C1 segment of cervical spinal cord (tissue), 14 donors: Measurements from ENCODE around the gene HORMAD2.
"Not testable (repeated sequence)": the region's sequence is repeated elsewhere in the genome, so short reads cannot be mapped to it uniquely, and the experiment has no call there.

Experiments
- DNase-seq, 14 donors: peaks; one replicate each; lab custom pipeline; 2025; lab: John Stamatoyannopoulos, UW

The HORMAD2 gene

DNA sequence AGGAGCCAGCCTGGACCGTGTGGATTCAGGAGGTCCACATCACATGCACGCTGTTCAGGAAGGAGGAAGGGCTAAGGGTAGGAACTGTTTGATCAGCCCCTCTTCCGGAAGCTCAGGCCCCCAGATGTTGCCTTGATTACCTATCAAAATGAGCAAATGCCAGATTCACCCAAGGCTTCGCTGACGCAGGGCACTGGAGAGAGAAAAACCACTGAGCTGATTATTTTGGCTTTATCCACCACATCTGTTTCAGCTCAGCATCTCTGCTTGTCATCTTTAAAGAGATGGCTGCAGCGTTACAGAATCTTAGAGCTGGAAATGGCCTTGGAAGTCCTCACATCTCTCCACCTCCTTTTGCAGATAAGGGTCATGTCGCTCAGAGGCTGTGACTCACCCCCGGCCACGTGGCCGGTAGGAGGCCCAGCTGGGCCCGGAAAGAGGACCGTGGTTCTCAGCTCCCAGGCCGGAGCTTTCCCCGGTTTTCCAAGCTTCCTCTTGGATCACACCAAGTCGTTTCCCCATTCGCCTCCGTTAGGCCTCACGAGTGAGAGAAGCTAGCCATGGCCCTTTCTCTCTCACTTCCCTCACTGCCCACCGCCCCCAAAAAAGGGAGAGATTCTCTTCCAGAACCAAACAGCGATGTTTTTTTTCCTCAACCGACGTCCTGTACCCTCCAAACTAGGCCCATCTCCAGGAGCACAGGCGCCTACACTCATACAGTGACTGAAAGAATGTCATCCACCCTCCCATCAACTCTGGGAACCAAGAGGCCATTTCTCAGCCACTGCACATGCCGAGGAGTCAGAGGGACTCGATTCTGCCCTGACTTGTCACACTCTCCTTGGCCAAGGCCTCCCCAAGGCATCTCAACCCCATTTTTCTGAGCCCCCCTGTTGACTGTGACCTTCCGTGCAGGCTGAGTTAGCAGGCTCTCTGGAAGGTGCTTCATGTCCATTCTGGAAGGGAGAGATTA is 128.7 kb downstream of the HORMAD2 start:
- no peak for DNase-seq

DNA sequence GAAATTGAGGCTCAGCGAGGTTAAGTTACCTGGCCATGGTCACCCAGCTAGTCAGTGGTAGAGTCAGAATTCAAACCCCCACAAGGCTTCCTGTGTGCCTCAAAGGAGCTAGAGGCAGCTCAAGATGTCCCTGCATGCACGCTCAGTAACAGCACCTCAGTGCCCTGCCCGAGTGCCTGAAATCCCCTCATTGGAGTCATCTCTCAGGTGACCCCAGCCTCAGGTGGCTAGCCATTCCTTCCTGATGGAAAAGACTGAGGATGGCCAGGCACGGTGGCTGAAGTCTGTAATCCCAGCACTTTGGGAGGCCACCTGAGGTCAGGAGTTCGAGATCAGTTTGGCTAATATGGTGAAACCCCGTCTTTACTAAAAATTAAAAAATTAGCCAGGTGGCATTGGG is 129.4 kb downstream of the HORMAD2 start:
- no peak for DNase-seq

DNA sequence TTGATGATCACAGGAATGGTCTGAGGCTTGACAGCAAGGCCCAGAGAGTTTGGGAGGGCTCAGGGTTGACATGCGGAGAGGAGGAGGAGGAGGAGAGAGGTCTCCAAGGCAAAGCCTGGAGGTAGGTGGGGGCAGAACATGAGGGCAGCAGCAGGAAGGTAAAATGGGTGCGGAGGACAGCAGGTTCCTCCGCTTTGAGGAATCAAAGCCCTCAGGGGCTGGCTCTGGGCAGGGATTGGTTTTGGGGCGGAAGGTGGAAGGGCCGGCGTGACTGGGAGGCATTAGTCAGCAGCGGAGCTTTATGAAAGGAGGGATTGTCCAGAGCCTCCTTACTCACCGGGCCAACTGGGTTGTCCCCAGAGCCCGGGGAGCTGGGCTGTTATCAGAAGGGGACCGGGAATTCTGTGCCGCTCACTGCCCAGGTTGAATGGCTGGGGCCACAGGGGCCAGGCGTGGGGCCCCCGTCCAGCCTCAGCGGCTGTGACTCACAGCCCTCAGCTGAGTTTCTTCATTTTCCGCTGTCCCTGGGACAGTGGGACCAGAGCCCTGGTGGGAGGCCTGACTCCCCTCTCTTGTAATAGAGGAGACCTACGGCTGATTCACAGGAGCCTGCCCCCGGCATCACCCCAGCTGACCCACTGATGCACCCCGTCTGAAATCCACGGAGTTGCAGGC is 130.1 kb downstream of the HORMAD2 start:
- DNase-seq = peak in 8 of 14 donors; percentile 4 to 84 (median 18)

DNA sequence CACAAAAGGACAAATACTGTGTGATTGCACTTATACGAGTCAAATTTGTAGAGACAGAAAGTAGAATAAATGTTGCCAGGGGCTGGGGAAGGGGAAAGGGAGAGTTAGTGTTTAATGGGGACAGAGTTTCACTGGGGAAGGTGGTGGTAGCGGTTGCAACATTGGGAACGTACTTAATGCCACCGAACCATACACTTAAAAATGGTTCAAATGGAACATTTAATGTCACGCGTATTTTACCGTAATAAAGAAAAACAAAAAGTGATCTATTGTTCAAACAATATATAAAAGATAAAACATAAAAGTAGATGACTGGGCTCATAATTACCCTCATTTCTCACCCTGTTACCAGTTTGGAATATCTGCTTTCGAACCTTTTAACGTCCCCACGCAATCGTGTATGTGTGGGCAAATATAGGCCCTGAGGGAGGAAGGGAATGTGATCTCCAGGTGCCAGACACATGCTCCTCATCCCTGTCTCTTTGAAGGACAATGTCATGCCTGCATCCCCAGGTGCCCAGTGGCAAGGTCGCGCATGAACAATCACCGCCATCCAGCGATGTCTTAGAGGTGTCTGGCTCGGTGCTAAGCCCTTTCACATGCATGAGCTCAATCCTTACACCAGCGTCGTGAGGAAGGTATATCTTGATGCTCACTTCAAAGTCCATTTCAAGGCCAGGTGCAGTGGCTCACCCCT is 131.0 kb downstream of the HORMAD2 start:
- DNase-seq = no peak

DNA sequence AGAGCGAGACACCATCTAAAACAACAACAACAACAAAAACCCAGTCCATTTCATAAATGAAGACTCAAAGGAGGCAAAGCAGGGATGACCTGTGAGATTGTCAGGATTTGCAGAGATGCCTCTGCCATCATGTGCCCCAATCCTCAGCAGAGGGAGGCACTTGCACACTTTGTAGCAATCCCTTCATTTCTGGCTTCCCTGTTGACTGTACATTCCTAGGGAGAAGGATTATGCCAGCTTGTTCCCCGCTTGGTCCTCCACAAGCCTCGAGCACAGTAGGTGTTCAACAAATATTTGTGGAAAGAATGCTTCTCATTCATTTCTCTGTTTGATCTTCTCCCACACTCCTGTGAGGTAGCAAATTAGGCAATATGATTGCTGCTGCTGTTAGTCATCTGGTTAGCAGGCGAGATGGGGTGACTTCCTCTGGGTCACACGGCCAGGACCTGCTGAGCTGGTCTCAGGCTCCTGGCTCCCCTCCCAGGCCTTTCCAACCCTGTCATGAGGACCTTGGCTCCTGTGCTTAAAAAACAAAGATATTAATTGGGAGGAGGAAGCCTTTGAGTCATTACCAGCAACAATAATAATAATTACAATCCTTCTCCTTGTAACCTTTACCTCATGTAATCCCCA is 132.2 kb downstream of the HORMAD2 start:
- peak in 5 of 14 donors; percentile 10 to 61 (median 18) for DNase-seq

DNA sequence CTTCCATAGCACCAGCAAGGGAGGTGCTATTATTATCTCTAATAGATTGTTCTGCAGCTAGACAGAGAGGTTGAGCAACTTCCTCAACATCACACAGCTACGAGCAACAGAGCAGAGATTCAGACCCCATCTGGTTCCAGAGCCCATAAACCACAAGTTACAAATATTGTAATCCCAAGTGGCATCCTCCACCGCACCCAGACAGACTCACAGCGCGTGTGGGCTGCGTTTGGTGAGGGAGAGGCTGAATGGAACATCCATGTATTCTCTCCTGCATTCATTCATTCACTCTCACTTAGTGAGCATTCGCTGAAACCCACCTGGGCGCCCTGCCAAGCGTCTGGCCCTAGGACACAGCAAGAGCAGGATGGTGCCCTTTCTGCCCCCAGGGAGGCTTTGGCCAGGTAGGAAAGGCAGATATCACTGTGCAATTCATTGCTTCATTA is 132.8 kb downstream of the HORMAD2 start:
- no peak for DNase-seq

DNA sequence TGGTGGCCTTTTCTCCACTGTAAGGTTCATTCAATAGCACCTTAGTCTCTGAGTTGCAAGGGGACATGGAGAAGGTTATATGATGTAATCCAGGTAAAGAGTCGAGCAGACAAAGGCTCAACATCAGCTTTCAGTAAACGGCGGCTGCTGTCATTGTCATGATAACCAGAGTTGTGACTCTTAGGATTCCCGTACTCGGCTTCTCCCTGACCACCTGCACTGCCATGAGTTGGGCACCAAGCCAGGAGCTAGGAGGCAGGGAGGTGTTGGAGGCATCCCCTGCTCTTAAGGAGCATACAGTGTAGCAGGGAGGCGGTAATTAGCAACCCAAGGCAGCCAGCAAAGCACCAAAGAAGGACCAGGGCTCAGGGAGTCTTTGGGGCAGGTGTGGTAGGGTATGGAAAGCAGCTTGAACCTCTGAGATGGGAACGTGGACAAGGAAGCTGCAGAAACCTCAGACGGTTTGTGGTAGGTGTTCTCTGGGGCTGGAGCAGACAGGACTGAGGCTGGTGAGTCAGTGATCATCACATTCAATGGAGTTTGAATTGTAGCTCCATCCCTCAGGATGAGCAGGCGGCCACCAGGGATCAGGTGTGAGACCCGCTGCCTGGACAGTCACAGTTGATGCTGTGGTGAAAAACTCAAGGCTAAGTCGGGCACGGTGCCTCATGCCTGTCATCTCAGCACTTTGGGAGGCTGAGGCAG is 134.6 kb downstream of the HORMAD2 start:
- DNase-seq = no peak

DNA sequence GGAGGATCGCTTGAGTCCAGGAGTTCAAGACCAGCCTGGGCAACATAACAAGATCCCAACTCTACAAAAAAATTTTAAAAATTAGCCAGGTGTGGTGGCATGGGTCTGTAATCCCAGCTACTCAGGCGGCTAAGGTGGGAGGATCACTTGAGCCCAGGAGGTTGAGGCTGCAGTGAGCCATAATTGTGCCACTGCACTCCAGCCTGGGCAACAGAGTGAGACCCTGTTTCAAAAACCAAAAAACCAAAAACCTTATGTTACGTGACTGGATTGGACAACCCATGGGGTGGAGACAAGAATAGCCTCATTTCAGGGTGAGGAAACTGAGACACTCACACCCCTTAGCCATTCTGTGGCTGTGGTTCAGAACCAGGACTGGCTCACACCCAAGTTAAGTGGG is 136.0 kb downstream of the HORMAD2 start:
- DNase-seq = not testable (repeated sequence)

DNA sequence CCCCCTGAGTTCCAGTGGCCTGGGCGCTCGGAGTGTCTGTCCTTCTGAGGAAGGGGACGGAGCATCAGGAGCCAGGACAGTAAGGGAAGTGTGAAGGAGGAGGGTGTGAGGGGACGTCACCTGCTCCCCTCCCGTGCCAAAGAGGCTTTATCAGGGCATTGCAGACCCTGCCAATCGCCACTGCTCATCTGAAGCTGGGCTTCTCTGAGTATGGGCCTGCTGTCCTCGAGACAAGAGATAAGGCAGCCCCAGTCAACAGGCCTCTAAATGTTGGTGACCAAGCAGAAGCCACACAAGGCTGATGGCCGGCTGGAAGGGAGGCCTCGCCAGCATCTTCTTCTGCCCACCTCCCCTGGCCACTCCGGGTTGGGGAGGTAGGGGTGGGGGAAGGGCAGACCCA is 136.4 kb downstream of the HORMAD2 start:
- no peak for DNase-seq

DNA sequence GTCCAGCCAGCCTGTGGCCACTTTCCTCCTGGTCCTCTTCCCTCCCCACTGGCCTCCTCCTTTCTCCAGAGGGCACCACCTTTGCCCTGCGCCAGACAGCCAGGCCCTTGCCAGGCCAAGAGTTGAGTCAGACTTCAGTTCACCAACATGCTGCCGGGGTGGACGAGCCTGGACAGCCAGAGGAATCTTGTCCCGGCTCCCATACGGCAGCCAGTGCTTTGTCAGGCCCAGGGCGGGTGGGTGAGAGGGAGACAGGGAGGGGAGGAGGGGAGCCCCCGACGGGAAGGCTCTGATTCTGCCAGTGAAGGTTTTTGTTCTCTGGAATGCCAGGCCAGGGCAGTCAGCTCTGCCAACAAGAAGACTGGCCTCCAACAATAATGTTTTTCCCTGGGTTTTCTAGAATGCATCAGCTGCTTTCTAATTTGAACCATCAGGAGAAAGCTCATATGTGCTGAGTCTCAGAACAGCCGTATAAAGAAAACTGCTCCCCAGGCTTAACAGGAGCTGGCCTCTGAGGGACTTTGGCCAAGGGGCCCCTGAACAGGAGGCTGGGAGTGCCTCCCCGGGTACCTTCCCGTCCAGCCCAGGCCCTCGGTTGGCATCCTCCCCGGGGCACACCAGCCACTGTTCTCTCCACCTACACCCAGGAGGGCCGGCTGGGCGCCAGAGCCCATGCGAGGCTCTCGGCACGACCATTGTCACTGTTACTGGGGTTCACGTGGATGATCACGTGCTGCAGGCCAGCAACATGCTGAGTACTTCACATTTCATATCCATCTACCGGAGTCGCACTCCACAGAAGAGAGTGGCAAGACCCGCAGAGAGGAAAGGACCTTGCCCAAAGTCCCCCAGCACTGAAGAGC is 137.7 kb downstream of the HORMAD2 start:
- DNase-seq = peak in 9 of 14 donors; percentile 19 to 82 (median 42)

DNA sequence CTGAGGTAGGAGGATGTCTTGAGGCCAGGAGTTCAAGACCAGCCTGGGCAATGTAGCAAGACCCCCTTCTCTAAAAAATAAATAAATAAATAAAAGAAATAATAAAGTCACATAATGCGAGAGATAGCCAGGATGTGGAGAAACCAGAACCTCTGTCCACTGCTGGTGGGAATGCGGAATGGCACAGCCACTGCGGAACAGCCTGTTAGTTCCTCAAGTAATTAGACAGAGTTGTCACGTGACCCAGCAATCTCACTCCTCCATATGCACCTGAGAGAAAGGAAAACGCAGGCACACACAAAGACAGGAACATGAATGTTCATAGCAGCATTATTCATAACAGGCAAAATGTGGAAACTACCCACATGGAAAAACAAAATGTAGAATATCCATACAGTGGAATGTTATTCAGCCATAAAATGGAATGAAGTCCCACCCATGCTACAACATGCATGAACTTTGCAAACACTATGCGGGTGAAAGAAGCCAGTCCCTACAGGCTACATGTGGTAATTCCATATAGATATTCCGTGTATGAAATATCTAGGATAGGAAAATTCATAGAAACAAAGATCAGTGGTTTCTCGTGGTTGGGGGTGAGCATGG is 138.9 kb downstream of the HORMAD2 start:
- no peak for DNase-seq

DNA sequence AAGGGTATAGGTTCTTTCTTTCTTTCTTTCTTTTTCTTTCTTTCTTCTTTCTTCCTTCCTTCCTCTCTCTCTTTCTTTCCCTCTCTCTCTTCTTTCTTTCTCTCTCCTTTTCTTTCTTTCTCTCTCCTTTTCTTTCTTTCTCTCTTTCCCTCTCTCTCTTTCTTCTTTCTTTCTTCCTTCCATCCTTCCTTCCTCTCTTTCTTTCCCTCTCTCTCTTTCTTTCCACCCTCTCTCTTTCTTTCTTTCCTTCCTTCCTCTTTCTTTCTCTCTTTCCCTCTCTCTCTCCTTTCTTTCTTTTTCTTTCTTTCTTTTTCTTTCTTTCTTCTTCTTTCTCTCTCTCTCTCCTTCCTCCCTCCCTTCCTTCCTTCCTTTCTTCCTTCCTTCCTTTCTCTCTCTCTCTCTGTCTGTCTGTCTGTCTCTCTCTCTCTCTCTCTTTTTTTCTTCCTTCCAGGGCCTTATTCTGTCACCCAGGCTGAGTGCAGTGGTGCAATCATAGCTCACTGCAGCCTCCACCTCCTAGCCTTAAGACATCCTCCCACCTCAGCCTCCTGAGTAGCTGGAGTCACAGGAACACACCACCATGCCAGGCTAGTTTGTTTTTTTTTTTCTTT is 139.5 kb downstream of the HORMAD2 start:
- DNase-seq = no peak

DNA sequence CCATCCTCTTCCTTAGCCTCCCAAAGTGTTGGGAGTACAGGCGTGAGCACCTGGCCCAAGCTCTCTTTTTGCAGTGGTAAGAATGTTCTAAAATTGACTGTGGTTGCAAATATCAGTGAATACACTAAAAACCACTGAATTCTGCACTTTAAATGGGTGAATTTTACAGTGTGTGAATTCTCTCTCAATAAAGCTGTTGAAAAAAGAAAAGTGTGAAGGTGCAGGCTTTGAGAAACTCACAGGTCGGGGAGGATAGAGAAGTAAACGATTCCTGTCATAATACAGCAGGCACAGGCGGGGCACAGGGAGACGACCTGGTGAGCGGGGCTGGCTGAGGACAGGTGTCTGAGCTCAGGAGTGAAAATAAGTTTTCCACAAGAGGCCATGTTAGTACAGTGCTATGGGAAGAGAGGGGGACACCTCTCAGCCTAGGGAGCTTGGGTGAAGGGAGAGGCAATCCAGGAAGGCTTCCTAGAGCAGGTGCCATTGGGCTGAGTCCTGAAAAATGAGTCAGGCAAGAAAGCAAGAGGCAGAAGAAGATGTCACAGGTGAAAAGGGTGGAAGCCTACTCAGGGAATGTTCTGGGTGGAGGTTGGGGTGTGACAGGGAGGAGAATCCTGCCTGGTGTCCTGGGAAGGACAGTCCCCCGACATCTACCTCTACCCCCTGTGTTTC is 140.2 kb downstream of the HORMAD2 start:
- DNase-seq = no peak

DNA sequence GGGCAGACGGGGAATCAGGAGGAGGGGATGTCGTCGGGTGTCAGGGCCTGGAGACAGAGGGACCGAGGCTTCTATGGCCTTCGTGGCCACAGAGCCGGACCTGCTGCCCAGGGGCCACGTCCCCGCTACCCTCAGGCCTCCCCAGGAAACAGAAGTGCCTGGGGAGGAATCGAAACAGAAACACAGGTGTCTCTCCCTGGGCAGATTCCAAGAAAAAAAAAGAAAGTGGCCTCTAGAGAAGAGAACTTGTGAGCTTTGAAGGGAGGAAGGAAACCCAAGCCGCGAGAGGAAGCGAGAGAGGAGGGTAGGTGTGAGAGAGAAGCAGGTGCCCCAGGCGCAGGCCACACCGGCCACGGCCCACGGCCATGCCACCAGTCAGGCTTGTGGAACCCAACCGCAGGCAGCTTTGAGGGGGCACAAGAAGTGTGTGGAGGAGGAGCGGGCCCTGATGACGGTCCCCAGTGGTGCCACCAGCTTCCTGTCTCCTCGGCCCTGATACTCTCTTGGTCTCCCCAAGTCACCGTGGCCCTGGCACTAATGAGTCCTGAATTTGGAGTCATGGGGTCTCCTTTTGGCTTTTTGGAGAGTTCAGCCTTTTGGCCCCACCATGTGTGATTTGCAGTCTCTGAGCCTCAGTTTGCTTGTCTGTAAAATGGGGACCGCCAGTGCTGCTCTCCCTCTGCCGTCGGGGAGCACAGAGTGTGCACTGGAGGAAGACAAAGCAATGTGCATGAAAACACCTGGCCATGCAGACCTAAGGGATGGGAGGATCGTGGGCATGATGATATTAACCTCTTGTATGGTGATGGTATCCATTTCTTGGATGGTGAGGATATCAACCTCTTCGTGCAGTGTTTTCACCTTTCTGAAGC is 141.1 kb downstream of the HORMAD2 start:
- no peak for DNase-seq

DNA sequence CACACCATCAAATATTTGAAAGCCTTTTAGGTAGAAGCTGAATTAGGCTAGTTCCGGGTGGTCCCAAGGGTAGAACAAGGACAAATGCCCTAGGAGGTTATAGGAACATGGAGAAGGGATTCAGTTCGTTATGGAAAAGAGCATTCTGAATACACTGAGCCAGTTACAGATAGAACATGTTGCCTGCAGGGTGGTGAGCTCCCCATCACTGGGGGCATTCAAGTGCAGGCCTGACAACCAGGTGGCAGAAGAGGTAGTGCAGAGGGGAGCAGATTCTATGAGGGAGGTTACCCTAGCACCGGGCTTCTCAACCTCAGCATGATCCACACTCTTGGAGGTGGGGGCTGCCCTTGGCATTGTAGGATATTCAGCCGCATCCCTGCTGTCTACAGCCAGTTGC is 142.1 kb downstream of the HORMAD2 start:
- DNase-seq = no peak

DNA sequence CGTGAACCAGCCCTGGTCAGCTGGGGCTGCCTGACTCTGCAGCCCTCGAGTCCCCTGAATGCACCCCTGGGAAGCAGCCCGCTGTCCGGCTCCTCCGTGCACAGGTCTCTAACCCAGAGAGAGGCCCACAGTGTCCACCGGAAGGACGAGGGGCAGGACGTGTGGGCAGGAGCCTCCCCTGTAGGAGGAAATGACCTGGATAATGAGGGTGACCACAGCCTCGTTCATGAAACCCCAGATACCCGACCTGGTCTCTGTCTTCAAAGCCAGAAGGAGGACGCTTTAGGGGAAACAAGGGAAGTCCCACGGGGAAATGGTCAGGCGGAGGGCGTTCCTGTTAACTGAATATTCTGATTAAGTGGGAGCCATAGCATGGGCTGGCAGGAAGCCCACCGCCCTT is 143.0 kb downstream of the HORMAD2 start:
- DNase-seq = no peak

DNA sequence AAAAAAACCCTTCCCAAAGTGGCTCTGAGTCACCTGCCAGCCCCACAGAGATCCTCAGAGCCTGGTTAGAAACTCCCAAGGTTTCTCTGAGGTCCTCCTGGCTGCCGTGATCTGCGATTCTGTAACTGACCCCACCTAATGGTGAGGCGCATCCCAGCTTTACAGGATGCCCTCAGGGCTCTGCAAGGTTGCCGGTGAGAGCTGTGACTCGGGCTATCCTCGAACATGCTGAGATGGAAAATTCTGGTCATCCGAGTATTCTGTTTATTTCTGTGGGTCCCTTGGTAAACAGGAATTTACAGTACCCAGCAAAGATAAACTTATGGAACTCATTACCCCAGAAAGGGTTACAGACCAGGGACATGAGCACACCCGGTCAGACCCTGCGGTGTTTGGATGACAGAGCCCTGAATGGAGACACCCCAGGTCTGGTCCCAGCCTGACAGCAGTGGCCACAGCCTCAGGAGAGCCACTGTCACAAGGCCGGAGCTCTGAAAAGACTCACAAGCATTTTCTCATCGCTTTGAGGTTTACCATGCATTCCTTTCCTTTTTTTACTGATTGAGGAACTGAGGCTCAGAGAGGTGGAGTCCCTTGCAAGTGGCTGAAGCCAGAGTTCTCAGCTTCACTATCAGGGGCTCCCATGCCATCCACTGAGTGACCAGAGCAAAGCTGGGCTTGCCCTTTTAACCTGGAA is 144.0 kb downstream of the HORMAD2 start:
- no peak for DNase-seq
